GM12878 (cell line): ENCODE measurements around the gene SPDYE3.

Experiments used
- CBX3 ChIP-seq: fragments of 200-600 bp; sonication (generic); IDR thresholded peaks from 2 replicates; pipeline ENCODE4 v1.6.1; 2016; ENCODE audit warnings: low read depth, borderline replicate concordance
- CTCF ChIP-seq, 3 experiments: IDR thresholded peaks in 2 of 3; conservative IDR thresholded peaks in 1 of 3; 2 replicates each; pipeline ENCODE4 v1.5.1; 2011; ENCODE audit warnings: low read depth in 3 of 3, low read length in 3 of 3, mild to moderate bottlenecking in 3 of 3, control low read depth in 2 of 3, moderate library complexity in 2 of 3, inconsistent platforms in 1 of 3, mixed read lengths in 1 of 3; ENCODE audit not compliant: control insufficient read depth in 2 of 3, insufficient read depth in 1 of 3; ENCODE audit errors: extremely low read depth in 1 of 3
- EZH2 ChIP-seq: IDR thresholded peaks from 2 replicates; pipeline ENCODE4 v1.6.1; 2012; ENCODE audit warnings: low read depth, mild to moderate bottlenecking, control low read depth, inconsistent platforms, low read length, borderline replicate concordance; ENCODE audit not compliant: control insufficient read depth
- FOXM1 ChIP-seq: IDR thresholded peaks from 2 replicates; pipeline ENCODE4 v1.6.1; 2012; ENCODE audit warnings: low read depth, mild to moderate bottlenecking, inconsistent platforms, low read length, moderate library complexity
- HCFC1 ChIP-seq: fragments of 150-350 bp; IDR thresholded peaks from 2 replicates; pipeline ENCODE4 v1.6.1; 2014; ENCODE audit warnings: low read length
- MTA3 ChIP-seq: IDR thresholded peaks from 2 replicates; pipeline ENCODE4 v1.6.1; 2012; ENCODE audit warnings: low read length, inconsistent platforms, borderline replicate concordance
- MXI1 ChIP-seq: fragments of 150-350 bp; IDR thresholded peaks from 2 replicates; pipeline ENCODE4 v1.6.1; 2011; ENCODE audit warnings: low read depth, mild to moderate bottlenecking, inconsistent platforms, low read length, improper control_type of control experiment
- POLR2A ChIP-seq: IDR thresholded peaks from 2 replicates; pipeline ENCODE4 v1.6.1; 2011; ENCODE audit warnings: low read depth, mild to moderate bottlenecking, low read length
- RAD21 ChIP-seq: IDR thresholded peaks from 2 replicates; pipeline ENCODE4 v1.6.1; 2011; ENCODE audit warnings: mild to moderate bottlenecking, low read depth, low read length, moderate library complexity; ENCODE audit not compliant: insufficient read depth
- REST ChIP-seq: IDR thresholded peaks from 2 replicates; pipeline ENCODE4 v1.6.1; 2012; ENCODE audit warnings: mild to moderate bottlenecking, low read depth, low read length
- SP1 ChIP-seq: IDR thresholded peaks from one replicate; pipeline ENCODE4 v1.6.1; 2011; ENCODE audit warnings: low read depth, low read length
- STAT1 ChIP-seq: fragments of 450-650 bp; conservative IDR thresholded peaks from 2 replicates; pipeline ENCODE4 v1.6.1; 2014; ENCODE audit warnings: antibody characterized with exemption, mild to moderate bottlenecking

- TF ChIP-seq MXI1 = no peak
- no peak for TF ChIP-seq CTCF (IDR thresholded peaks at IDR 0.05 in 2 of 3, conservative IDR thresholded peaks at IDR 0.05 in 1 of 3; ENCODE audit: control insufficient read depth in 2 of 3, extremely low read depth in 1 of 3, insufficient read depth in 1 of 3, low read depth in 3 of 3, low read length in 3 of 3)
- TF ChIP-seq HCFC1 = no peak
- TF ChIP-seq MTA3 = no peak
- TF ChIP-seq REST = no peak
- no peak for TF ChIP-seq STAT1
- no peak for TF ChIP-seq SP1
- TF ChIP-seq FOXM1 = no peak
- no peak for TF ChIP-seq RAD21
- no peak for TF ChIP-seq EZH2
- no peak for TF ChIP-seq POLR2A
- TF ChIP-seq CBX3 = no peak
These were observed 32.4 kb upstream of the SPDYE3 start for GRCh38 chr7:100275120-100275519.
